HG03575 (cell line): ENCODE data around the gene SLC30A3.

ENCODE experiments used
- ATAC-seq: cut with Tn5 transposase; IDR thresholded peaks from one replicate; pipeline ENCODE4 v1.9.1; 2021; ENCODE audit not compliant: unreplicated experiment, insufficient number of reproducible peaks, low FRiP score; ENCODE audit errors: extremely low read depth

The SLC30A3 gene

GRCh38 chr2:27241761-27242613 is 20.9 kb downstream of the SLC30A3 start:
- ATAC-seq = no peak

- no peak for ATAC-seq
Observed at GRCh38 chr2:27240406-27240805, 22.4 kb downstream of the SLC30A3 start.

GRCh38 chr2:27238976-27239375 is 23.9 kb downstream of the SLC30A3 start:
- no peak for ATAC-seq

GRCh38 chr2:27237341-27237945 is 25.4 kb downstream of the SLC30A3 start:
- no peak for ATAC-seq

GRCh38 chr2:27236626-27237025 is 26.2 kb downstream of the SLC30A3 start:
- ATAC-seq = no peak

GRCh38 chr2:27236136-27236535 is 26.7 kb downstream of the SLC30A3 start:
- no peak for ATAC-seq

GRCh38 chr2:27233341-27233740 is 29.5 kb downstream of the SLC30A3 start:
- no peak for ATAC-seq

GRCh38 chr2:27231921-27232320 is 30.9 kb downstream of the SLC30A3 start:
- no peak for ATAC-seq

- no peak for ATAC-seq
Observed at GRCh38 chr2:27227501-27227900, 35.3 kb downstream of the SLC30A3 start.

GRCh38 chr2:27225526-27225925 is 37.3 kb downstream of the SLC30A3 start:
- no peak for ATAC-seq

- ATAC-seq = no peak
Observed at GRCh38 chr2:27223416-27223815, 39.4 kb downstream of the SLC30A3 start.

- no peak for ATAC-seq
Observed at GRCh38 chr2:27222407-27222806, 40.4 kb downstream of the SLC30A3 start.

GRCh38 chr2:27221166-27221565 is 41.7 kb downstream of the SLC30A3 start:
- no peak for ATAC-seq

GRCh38 chr2:27220091-27220490 is 42.8 kb downstream of the SLC30A3 start:
- ATAC-seq = no peak

GRCh38 chr2:27219091-27219490 is 43.8 kb downstream of the SLC30A3 start:
- no peak for ATAC-seq

GRCh38 chr2:27218614-27219013 is 44.2 kb downstream of the SLC30A3 start:
- no peak for ATAC-seq

- ATAC-seq = no peak
Observed at GRCh38 chr2:27217173-27218121, 45.4 kb downstream of the SLC30A3 start, which contains the start of gene CAD. Gene CAD (plus strand): TSS chr2:27217369. CDS start chr2:27217552, 183 bp downstream.

- ATAC-seq = no peak
Observed at GRCh38 chr2:27216416-27217137, 46.3 kb downstream of the SLC30A3 start.

GRCh38 chr2:27214941-27215340 is 47.9 kb downstream of the SLC30A3 start:
- no peak for ATAC-seq
